Psoas muscle (tissue), 8 donors: ENCODE measurements around the gene THAP4. TPM values are rescaled to one million over a fixed set of nuclear protein-coding genes. Genes with fewer than 3 reads are reported as not detected.
A peak's percentile ranks its signal among the peaks of the same experiment; 100 is the strongest.

Source experiments
- ATAC-seq, 4 donors: fragments of 200-7000 bp; cut with Tn5 transposase; one replicate each; pipeline ENCODE4 v1.9.1; 2020; ENCODE audit warnings: moderate library complexity in 3 of 4, mild to moderate bottlenecking in 2 of 4
- DNase-seq, 2 donors: peaks; one replicate each; pipeline ENCODE4 v3.0.0-alpha.2; 2020
- H3K27ac ChIP-seq: fragments of 200-600 bp; one replicate; pipeline ENCODE4 v1.8.0; 2022
- H3K27me3 ChIP-seq, 3 donors: fragments of 200-600 bp in 1 of 3; one replicate each; pipeline versions ENCODE4 v1.6.1 to v1.8.0; 2013 to 2022; ENCODE audit warnings: low read length in 2 of 3, mild to moderate bottlenecking in 2 of 3, moderate library complexity in 1 of 3; ENCODE audit not compliant: insufficient read depth in 3 of 3
- H3K36me3 ChIP-seq, 2 donors: fragments of 200-600 bp in 1 of 2; one replicate each; pipeline versions ENCODE4 v1.6.1 to v1.8.0; 2013 to 2022; ENCODE audit warnings: low read depth in 1 of 2, mild to moderate bottlenecking in 1 of 2, moderate library complexity in 1 of 2; ENCODE audit not compliant: insufficient read depth in 1 of 2
- H3K4me1 ChIP-seq: fragments of 200-600 bp; one replicate; pipeline ENCODE4 v1.8.0; 2022
- H3K4me3 ChIP-seq: fragments of 200-600 bp; one replicate; pipeline ENCODE4 v1.8.0; 2022; ENCODE audit warnings: mild to moderate bottlenecking
- H3K9me3 ChIP-seq: fragments of 200-600 bp; one replicate; pipeline ENCODE4 v1.8.0; 2022
- CTCF ChIP-seq: fragments of 200-600 bp; IDR thresholded peaks from one replicate; pipeline ENCODE4 v1.8.0; 2022; ENCODE audit warnings: antibody characterized with exemption
- WGBS, 3 donors: extraction: QIAGEN DNeasy Blood & Tissue Kit; methylation state at CpG; one replicate each; pipeline versions ENCODE4 v1.1.6 to v1.1.7; 2013; 5-methylcytosine and 5-hydroxymethylcytosine counted together
- intact Hi-C, 2 donors: fragments of 100-400 bp; cut with DNase I; formaldehyde crosslinking; loops; one replicate each; pipeline versions ENCODE4 v1.11.0 to v1.14.2; 2022
- polyA plus RNA-seq, 3 donors: library from polyadenylated mRNA; stranded (reverse); fragments of 200-250 nt; gene quantifications; one replicate each; pipeline ENCODE4 v1.2.3, GENCODE V29; 2013
- total RNA-seq, 4 donors: library from RNA; stranded (reverse); fragmentation: NEBNext Ultra II Directional in 2 of 4; extraction: Animal tissue kit (Norgen Biotek cat#: 25700) in 2 of 4; gene quantifications; one replicate each; pipeline versions ENCODE4 v1.2.1 to v1.2.4, GENCODE V29; 2021 to 2023
- donor health status: healthy with polysubstance abuse.
- donor health status: DM: no; HTN: no; CAD: no; lungs with moderate emphysema.
- donor health status: Bipolar disorder and iron deficiency.
- donor health status: healthy.
- donor health status: DM: yes; HTN: yes; CAD: no.
- donor health status: DM: no; HTN: no; CAD: no.
- donor health status: DM: no; HTN: no; CAD: no.
- donor health status: DM: yes; HTN: yes; CAD: no.

THAP4 gene
- total and polyA plus RNA-seq, 7 donors, result 64.9 to 133 (median 89.6) TPM

- 72 to 82% (median 78%) methylated on average over 32 to 36 of the region's 36 CpGs for WGBS, 3 donors
- TF ChIP-seq CTCF, result no peak
- Histone ChIP-seq H3K27ac (no peak overlapping the region), H3K4me3 (no peak overlapping the region), H3K36me3 (no peaks in the 10 kb centered on the region), H3K9me3 (no peaks in the 10 kb centered on the region), H3K4me1 (peaks cover 5% of the 10 kb centered on the region), H3K27me3 (peaks cover 0 to 9% (median 2%) of the 10 kb centered on the region in 3 donors)
- DNase-seq, result peak in 1 of 2 donors; percentile 42
- no peak for ATAC-seq
- intact Hi-C loops, result no loop called here
Measured at GRCh38 chr2:241564596-241565410, 72.2 kb downstream of the THAP4 start.

- WGBS, 3 donors, result 82 to 84% (median 83%) methylated on average over 20 to 23 of the region's 23 CpGs
- no peak for ATAC-seq
Measured at GRCh38 chr2:241563981-241564595, 72.9 kb downstream of the THAP4 start.

GRCh38 chr2:241563571-241563980 lies 73.4 kb downstream of the THAP4 start:
- intact Hi-C loops, result no loop called here
- H3K36me3 ChIP-seq, result no peaks in the 10 kb centered on the region
- H3K4me3 ChIP-seq, result no peak overlapping the region
- 75 to 79% (median 79%) methylated on average over 9 to 10 of the region's 10 CpGs for WGBS, 3 donors
- H3K27me3 ChIP-seq, result peaks cover 0 to 21% (median 10%) of the 10 kb centered on the region in 3 donors
- no peak for DNase-seq
- peaks cover 11% of the 10 kb centered on the region for H3K4me1 ChIP-seq
- no peak for TF ChIP-seq CTCF
- no peak for ATAC-seq
- no peaks in the 10 kb centered on the region for H3K9me3 ChIP-seq
- H3K27ac ChIP-seq, result no peak overlapping the region

More at GRCh38 chr2:241563981-241564595, 72.9 kb downstream of the THAP4 start:
- Histone ChIP-seq H3K9me3 (no peaks in the 10 kb centered on the region), H3K27me3 (peaks cover 0 to 16% (median 8%) of the 10 kb centered on the region in 3 donors), H3K4me1 (peaks cover 11% of the 10 kb centered on the region), H3K36me3 (no peaks in the 10 kb centered on the region), H3K27ac (no peak overlapping the region), H3K4me3 (no peak overlapping the region)
- DNase-seq, result peak in 1 of 2 donors; percentile 48
- intact Hi-C loops, result no loop called here
- TF ChIP-seq CTCF, result no peak

GRCh38 chr2:241563031-241563507 lies 73.9 kb downstream of the THAP4 start:
- no peak for TF ChIP-seq CTCF
- peak in 1 of 2 donors; percentile 46 for DNase-seq

More at GRCh38 chr2:241563031-241563507, 73.9 kb downstream of the THAP4 start:
- H3K9me3 ChIP-seq, result no peaks in the 10 kb centered on the region
- intact Hi-C loops, result no loop called here
- no peaks in the 10 kb centered on the region for H3K36me3 ChIP-seq
- H3K27ac ChIP-seq, result no peak overlapping the region
- ATAC-seq, result no peak
- WGBS, 3 donors, result 76 to 84% (median 80%) methylated on average over 13 of the region's 13 CpGs
- H3K4me3 ChIP-seq, result no peak overlapping the region
- H3K27me3 ChIP-seq, result peaks cover 0 to 26% (median 10%) of the 10 kb centered on the region in 3 donors
- peaks cover 11% of the 10 kb centered on the region for H3K4me1 ChIP-seq
